Stromal cell of bone marrow (primary cell): ENCODE data around the gene LEUTX.
A peak's percentile ranks its signal among the peaks of the same experiment; 100 is the strongest.
"Not testable (repeated sequence)": the region's sequence is repeated elsewhere in the genome, so short reads cannot be mapped to it uniquely, and the experiment has no call there.

Source experiments
- DNase-seq: peaks from one replicate; pipeline ENCODE4 v3.0.0-alpha.2; 2012; ENCODE audit warnings: low read depth

LEUTX gene

DNA sequence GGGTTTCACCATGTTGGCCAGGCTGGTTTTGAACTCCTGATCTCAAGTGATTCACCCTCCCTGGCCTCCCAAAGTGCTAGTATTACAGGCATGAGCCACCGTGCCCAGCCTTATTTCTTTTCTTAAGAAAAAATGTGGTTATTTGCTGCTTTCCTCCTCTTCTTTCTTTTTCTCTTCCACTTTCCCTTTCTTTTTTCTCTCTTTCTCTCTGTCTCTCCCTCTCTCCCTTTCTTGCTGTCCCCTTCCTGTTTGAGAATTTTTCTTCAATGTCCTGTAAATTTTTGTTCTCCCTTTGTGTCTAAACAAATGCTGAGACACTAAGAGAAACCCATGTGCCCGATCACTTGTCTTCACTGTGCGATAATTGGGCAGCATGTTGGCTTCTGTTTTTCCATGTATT, 2.2 kb downstream of the LEUTX start:
- DNase-seq = no peak

- no peak for DNase-seq
These were observed 9.6 kb downstream of the LEUTX start for GRCh38 chr19:39788244-39788643.

GRCh38 chr19:39792999-39793546, 14.4 kb downstream of the LEUTX start:
- peak; percentile 91 for DNase-seq

DNA sequence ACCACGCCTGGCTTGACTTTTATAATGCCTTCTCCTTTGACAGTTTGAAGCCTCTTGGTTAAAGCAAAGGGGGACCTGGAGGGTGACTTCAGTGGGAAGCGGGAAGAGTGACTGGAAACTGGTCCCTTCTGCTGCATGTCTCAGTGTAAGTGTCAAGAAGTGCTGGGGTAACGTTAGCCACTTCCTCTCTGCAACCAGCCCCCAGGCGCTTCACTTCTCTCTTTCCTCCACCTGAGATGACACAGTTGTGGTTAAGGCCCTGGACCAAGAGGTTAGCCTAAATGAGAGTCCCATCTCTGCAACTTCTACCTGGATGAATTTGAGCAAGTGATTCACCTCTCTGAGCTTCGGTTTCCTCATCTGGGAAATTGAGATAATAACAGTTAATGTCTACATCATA, 16.3 kb downstream of the LEUTX start:
- DNase-seq = no peak

GRCh38 chr19:39796000-39796498, 17.4 kb downstream of the LEUTX start:
- no peak for DNase-seq

- DNase-seq = no peak
These were observed 18.4 kb downstream of the LEUTX start for GRCh38 chr19:39797083-39797482.

DNA sequence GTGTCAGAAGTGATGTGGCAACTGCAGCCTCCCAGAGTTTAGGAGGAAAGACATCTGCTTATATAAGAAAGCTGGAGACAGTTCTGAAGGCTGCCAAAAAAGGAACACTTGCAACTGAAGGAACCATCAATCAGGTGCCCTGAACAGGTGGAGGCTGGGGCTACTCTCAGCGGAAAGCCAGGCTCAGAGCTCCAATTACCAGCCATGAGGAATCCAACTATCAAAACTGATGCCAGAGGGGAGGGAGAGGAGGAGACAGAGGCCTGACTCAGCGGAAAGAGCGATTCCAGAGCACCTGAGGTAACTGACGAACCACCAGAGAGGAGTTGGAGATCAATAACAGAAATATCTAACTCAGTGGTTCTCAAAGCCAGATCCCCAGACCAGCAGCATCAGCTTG, 24.3 kb downstream of the LEUTX start:
- no peak for DNase-seq

DNA sequence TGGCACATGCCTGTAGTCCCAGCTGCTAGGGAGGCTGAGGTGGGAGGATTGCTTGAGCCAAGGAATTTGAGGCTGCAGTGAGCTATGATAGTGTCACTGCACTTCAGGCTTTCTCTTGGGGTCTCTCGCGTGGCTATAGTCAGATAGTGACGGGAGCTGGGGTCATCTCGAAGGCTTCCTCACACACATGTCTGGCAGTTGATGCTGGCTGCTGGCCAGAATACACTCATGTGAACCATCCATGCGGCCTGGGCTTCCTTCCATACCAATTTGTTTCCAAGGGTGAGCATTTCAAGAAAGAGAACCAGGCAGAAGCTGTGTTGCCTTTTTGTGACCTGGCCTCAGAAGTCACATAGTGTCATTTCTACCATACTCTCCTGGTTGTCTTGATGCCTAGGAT, 26.4 kb downstream of the LEUTX start:
- no peak for DNase-seq

GRCh38 chr19:39807846-39808364, 29.3 kb downstream of the LEUTX start:
- no peak for DNase-seq

- not testable (repeated sequence) for DNase-seq
These were observed 30.0 kb downstream of the LEUTX start for GRCh38 chr19:39808688-39809087.

GRCh38 chr19:39809368-39809767, 30.7 kb downstream of the LEUTX start:
- DNase-seq = no peak

DNA sequence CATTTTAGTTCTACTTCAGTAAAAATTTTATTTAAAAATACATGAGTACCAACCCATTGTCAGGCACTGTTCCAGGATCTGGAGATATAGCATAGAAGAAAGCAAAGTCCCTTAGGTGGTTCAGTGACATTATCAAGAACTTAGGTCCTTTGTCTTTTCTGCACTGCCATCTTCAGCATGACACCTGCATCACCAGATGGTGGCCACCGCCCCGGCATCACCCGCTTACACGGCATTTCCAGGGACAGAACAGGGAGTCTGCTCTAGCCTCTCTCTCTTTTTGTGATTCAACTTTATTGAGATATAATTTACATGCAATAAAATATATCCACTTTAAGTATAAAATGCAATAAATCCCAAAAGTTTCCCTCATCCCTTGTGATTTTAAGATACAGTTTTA, 31.8 kb downstream of the LEUTX start:
- DNase-seq = no peak

GRCh38 chr19:39811064-39811463, 32.4 kb downstream of the LEUTX start:
- no peak for DNase-seq

- no peak for DNase-seq
These were observed 34.8 kb downstream of the LEUTX start for GRCh38 chr19:39813264-39813993.

- not testable (repeated sequence) for DNase-seq
These were observed 35.5 kb downstream of the LEUTX start for GRCh38 chr19:39814111-39814510.

- no peak for DNase-seq
These were observed 35.9 kb downstream of the LEUTX start for GRCh38 chr19:39814595-39814994.

DNA sequence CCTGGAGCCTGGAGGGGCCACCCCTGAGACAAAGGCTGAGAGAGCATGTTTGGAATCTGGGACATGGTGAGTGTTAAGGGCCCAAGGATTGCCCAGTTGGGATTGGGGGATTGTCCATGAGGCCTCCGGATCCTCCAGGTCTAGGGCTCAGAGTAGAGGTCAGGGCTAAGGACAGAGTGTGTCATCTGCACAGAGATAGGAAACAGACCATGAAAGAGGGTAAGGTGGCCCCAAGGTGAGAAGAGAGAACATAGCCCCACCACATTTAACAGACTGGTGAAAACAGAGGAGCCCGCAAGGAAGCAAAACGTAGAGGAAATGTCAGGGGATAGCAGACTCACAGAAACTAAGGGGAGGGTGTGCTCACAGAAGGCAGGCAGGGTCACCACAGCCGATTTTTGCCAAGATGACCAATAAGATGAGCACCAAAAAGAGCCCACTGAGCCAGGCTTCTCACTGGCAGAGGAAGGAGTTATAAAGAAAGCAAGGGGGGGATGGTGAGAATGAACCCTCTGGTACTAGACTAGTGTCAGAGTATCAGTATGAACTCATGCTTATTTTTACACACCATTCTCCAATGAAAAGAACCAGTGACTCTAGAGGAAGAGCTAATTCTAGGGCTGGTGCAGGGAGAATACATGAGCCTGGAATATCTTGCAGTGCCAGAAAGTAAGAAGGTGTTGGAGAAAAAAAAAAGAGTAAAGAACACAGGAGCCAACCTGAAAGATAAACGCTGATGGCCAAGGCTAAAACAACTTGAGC, 37.8 kb downstream of the LEUTX start:
- DNase-seq = no peak

DNA sequence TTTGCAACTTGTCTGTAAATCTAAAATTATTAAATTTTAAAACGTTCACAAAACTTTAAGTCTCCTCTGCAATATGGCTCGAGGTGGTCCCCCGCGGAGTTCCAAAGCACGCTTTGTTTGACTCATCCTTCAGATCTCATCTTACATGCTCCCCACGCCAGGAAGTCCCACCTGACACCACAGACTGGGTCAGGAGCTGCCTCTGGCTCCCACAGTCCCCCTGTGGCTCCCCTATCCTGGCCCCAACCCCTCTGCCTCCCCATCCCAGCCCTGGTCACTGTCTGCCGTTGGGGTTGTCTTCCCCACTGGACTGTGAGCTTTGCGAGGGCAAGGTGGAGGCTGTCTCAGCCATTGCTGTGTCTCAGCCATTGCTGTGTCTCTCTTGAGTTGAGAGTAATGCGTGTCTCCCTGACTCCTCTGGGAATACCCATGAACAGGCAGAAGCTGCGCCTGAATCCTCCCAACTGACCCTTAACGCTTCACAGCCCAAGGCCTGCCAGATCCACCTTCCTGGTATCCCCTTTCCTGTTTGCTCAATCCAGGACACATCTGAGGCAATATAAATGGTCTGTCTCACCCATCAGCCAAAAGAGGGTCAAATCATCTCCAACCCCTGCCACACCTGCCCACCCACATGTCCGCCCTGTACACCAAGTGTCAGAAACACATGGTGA, 39.4 kb downstream of the LEUTX start:
- DNase-seq = no peak

DNA sequence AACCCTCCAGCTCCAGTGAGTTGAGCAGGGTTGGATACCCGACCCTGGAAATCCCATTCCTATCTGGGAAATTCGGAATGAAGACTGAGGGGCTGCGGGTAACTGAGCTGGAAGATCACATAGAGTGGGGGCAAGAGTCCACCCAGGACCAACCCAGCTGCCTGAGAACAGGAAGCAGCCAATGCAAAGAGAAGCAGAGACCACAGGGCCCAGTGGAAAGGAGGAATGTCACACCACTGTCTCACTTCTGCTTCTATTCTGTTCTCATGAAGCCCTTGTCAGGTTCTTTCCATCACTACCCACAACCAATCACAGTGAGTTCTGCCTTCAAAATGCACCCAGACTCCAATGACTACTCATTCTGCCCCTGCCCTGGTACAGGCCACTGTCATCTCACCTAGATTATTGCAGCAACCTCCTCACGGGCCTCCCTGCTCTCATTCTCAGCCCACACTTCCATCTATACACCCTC, 40.0 kb downstream of the LEUTX start:
- no peak for DNase-seq

DNA sequence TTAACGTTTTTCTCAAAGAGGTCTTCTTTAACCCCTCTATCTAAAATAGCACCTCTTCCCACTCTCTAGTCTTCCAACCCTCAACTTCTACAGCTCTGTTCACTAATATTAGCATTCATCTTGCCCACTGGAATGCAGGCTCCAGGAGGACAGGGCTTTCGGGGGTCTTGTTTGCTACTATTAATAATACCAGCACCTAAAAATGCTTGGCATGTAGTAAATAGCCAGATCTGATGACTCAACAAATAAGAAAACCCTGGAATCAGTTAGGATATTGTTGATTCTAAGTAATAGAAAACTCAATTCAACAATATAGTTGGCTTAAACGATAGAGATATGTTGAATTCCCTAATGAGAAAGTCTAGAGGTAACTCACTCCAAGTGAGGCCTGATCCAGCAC, 41.1 kb downstream of the LEUTX start:
- DNase-seq = no peak

GRCh38 chr19:39820696-39821095, 42.0 kb downstream of the LEUTX start:
- DNase-seq = no peak

- no peak for DNase-seq
These were observed 45.0 kb downstream of the LEUTX start for GRCh38 chr19:39823686-39824085.
